OCI-LY1 (cell line): ENCODE results near the gene HIPK1.

ENCODE experiments used
- H2AFZ ChIP-seq: fragments of 200-600 bp; sonication (generic), shearing (Covaris generic); 2 replicates; pipeline ENCODE4 v1.6.0; 2014; ENCODE audit warnings: antibody characterized with exemption, mild to moderate bottlenecking, low read length
- H3F3A ChIP-seq: fragments of 200-600 bp; sonication (generic), shearing (Covaris generic); 2 replicates; pipeline ENCODE4 v1.6.0; 2014; ENCODE audit warnings: mild to moderate bottlenecking, antibody characterized with exemption, low read length, moderate library complexity; ENCODE audit not compliant: insufficient read depth
- H3K27ac ChIP-seq: fragments of 200-600 bp; sonication (generic); 2 replicates; pipeline ENCODE4 v1.5.1; 2014; ENCODE audit warnings: low read length, mixed run types, mild to moderate bottlenecking, low read depth; ENCODE audit not compliant: poor library complexity, severe bottlenecking
- H3K27me3 ChIP-seq: fragments of 200-600 bp; sonication (generic); 2 replicates; pipeline ENCODE4 v1.6.0; 2014; ENCODE audit warnings: antibody characterized with exemption, mild to moderate bottlenecking, low read length, moderate library complexity; ENCODE audit not compliant: insufficient read depth
- H3K36me3 ChIP-seq: fragments of 200-600 bp; sonication (generic); 2 replicates; pipeline ENCODE4 v1.6.1; 2014; ENCODE audit warnings: mild to moderate bottlenecking, antibody characterized with exemption, low read length, moderate library complexity, mixed read lengths; ENCODE audit not compliant: insufficient read depth
- H3K4me1 ChIP-seq: fragments of 200-600 bp; sonication (generic); 2 replicates; pipeline ENCODE4 v1.5.1; 2014; ENCODE audit warnings: mild to moderate bottlenecking, low read length, moderate library complexity; ENCODE audit not compliant: insufficient read depth, severe bottlenecking
- H3K4me2 ChIP-seq: fragments of 200-600 bp; sonication (generic), shearing (Covaris generic); 2 replicates; pipeline ENCODE4 v1.6.1; 2014; ENCODE audit warnings: low read length
- H3K4me3 ChIP-seq: fragments of 200-600 bp; sonication (generic); 2 replicates; pipeline ENCODE4 v1.5.1; 2014; ENCODE audit warnings: low read length, low read depth, mild to moderate bottlenecking, mixed read lengths; ENCODE audit not compliant: poor library complexity, severe bottlenecking
- H3K79me2 ChIP-seq: fragments of 200-600 bp; shearing (Covaris generic); 2 replicates; pipeline ENCODE4 v1.6.1; 2016; ENCODE audit warnings: mixed run types, low read length, mixed read lengths; ENCODE audit not compliant: insufficient read depth
- H3K9ac ChIP-seq: fragments of 200-600 bp; sonication (generic), shearing (Covaris generic); 2 replicates; pipeline ENCODE4 v1.6.1; 2014; ENCODE audit warnings: mild to moderate bottlenecking, low read length, mixed read lengths
- H3K9me2 ChIP-seq: fragments of 200-600 bp; sonication (generic), shearing (Covaris generic); 2 replicates; pipeline ENCODE4 v1.6.1; 2014; ENCODE audit warnings: low read depth, mild to moderate bottlenecking, low read length, mixed read lengths
- H3K9me3 ChIP-seq: fragments of 200-600 bp; shearing (Covaris generic); 2 replicates; pipeline ENCODE4 v1.6.1; 2014; ENCODE audit warnings: low read length, mixed read lengths
- H4K20me1 ChIP-seq: fragments of 200-600 bp; sonication (generic), shearing (Covaris generic); 2 replicates; pipeline ENCODE4 v1.6.0; 2016; ENCODE audit warnings: mild to moderate bottlenecking, low read length; ENCODE audit not compliant: insufficient read depth
- CTCF ChIP-seq: fragments of 200-600 bp; sonication (generic), shearing (Covaris generic); IDR thresholded peaks from 2 replicates; pipeline ENCODE4 v1.5.1; 2017; ENCODE audit warnings: mild to moderate bottlenecking, antibody characterized with exemption, low read length, moderate library complexity, mixed read lengths
- EZH2 ChIP-seq: fragments of 200-600 bp; sonication (generic), shearing (Covaris generic); IDR thresholded peaks from 2 replicates; pipeline ENCODE4 v1.8.0; 2017; ENCODE audit warnings: borderline replicate concordance, mixed run types, mild to moderate bottlenecking, antibody characterized with exemption, low read length, moderate library complexity, mixed read lengths

The HIPK1 gene

GRCh38 chr1:113913312-113913668, 15.8 kb upstream of the HIPK1 start:
- H3K79me2 ChIP-seq = no peaks in the 10 kb centered on the region
- H3K27ac ChIP-seq = no peak overlapping the region
- H2AFZ ChIP-seq = no peak overlapping the region
- H3K4me1 ChIP-seq = no peaks in the 10 kb centered on the region
- no peaks in the 10 kb centered on the region for H3K9me3 ChIP-seq
- no peak overlapping the region for H3K4me2 ChIP-seq
- H3K27me3 ChIP-seq = no peaks in the 10 kb centered on the region
- no peak overlapping the region for H3K4me3 ChIP-seq
- H3K36me3 ChIP-seq = peaks cover 33% of the 10 kb centered on the region
- H3K9me2 ChIP-seq = no peaks in the 10 kb centered on the region
- H4K20me1 ChIP-seq = no peaks in the 10 kb centered on the region
- no peak for TF ChIP-seq EZH2
- no peak for TF ChIP-seq CTCF
- H3F3A ChIP-seq = no peaks in the 10 kb centered on the region; the same call in 1 of the 2 replicates
- no peak overlapping the region for H3K9ac ChIP-seq

- no peak overlapping the region for H2AFZ ChIP-seq
- no peak overlapping the region for H3K4me3 ChIP-seq
- H3K79me2 ChIP-seq = no peaks in the 10 kb centered on the region
- TF ChIP-seq CTCF (no peak), EZH2 (no peak)
- H3K4me1 ChIP-seq = peaks cover 5% of the 10 kb centered on the region
- no peaks in the 10 kb centered on the region for H3K9me2 ChIP-seq
- H3K4me2 ChIP-seq = no peak overlapping the region
- no peaks in the 10 kb centered on the region for H4K20me1 ChIP-seq
- peaks cover 31% of the 10 kb centered on the region for H3K36me3 ChIP-seq
- H3K27ac ChIP-seq = no peak overlapping the region
- H3K9ac ChIP-seq = no peak overlapping the region
- no peaks in the 10 kb centered on the region for H3K27me3 ChIP-seq
- no peaks in the 10 kb centered on the region for H3K9me3 ChIP-seq
- no peaks in the 10 kb centered on the region; the same call in 1 of the 2 replicates for H3F3A ChIP-seq
Observed at GRCh38 chr1:113913887-113914664, 15.0 kb upstream of the HIPK1 start.

GRCh38 chr1:113916974-113917373, 12.2 kb upstream of the HIPK1 start:
- Histone ChIP-seq H3K79me2 (no peaks in the 10 kb centered on the region), H3K9me3 (no peaks in the 10 kb centered on the region)

More at GRCh38 chr1:113916974-113917373, 12.2 kb upstream of the HIPK1 start:
- no peak overlapping the region for H3K4me2 ChIP-seq
- no peaks in the 10 kb centered on the region for H3K9me2 ChIP-seq
- H3F3A ChIP-seq = no peaks in the 10 kb centered on the region
- H3K9ac ChIP-seq = no peak overlapping the region
- no peak for TF ChIP-seq CTCF
- no peak for TF ChIP-seq EZH2
- H3K27ac ChIP-seq = no peak overlapping the region
- H4K20me1 ChIP-seq = no peaks in the 10 kb centered on the region
- H2AFZ ChIP-seq = no peak overlapping the region
- no peaks in the 10 kb centered on the region for H3K27me3 ChIP-seq
- H3K36me3 ChIP-seq = peaks cover 10% of the 10 kb centered on the region; the same call in 1 of the 2 replicates
- H3K4me3 ChIP-seq = no peak overlapping the region
- peaks cover 5% of the 10 kb centered on the region for H3K4me1 ChIP-seq
